HG02798 (cell line): ENCODE measurements around the gene MCF2L.

ENCODE experiments used
- ATAC-seq: cut with Tn5 transposase; IDR thresholded peaks from one replicate; pipeline ENCODE4 v1.9.1; 2021; ENCODE audit warnings: mild to moderate bottlenecking; ENCODE audit not compliant: unreplicated experiment, poor library complexity

The MCF2L gene

DNA sequence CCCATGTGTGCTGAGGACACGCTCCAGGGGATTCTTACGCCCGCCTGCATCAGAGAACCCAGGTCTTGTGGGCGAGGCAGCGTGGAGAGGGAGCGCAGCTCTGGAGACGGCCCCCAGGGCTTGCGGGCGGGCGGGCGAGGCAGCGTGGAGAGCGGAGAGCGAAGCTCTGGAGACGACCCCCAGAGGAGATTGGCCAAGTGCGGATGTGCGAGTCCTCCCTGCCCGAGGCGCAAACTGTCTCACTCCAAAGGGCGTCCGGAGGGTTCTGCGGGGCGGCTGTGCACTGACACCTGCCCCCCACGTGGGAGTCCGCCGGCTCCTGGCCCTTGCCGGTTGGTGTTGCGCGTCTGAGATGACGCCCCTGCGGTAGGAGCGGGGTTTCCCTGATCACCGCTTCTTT, 39.8 kb downstream of the MCF2L start:
- no peak for ATAC-seq

DNA sequence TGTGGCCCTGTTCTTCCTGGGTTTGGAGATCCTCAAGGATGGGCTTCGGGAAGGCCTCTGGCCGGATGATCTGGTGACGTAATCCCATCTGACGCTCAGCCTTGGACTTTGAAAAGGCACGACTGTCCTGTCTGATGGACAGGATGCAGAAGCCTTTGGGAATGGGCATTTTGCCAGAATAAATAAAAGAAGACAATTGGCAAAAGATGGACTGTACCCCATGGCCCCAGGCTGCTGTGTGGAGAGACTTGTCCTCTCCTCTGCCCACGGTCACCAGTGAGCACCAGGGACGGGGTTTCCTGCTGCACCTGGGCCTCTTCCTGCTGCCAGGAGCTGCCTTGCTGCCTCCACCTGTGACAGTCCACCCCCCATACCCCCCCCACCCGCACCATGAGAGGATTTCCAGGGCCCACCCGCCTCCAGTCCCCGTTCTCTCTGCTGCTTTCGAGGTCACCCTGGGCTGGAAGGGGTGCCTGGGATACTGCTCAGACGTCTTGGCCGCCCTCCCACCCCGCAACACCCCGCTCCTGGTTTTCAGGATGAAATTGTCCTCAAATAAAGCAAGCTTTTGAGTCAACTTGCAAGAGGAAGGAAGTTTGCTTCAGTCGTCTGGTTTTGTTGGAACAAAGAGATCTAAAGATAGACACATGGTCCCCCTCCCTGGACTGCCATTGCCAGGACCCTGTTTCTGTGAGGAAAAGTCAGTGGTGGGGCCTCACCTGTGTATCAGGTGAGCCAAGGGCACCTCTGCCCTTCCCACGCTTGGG, 40.9 kb downstream of the MCF2L start:
- ATAC-seq: no peak

GRCh38 chr13:113010510-113010865, 41.5 kb downstream of the MCF2L start:
- no peak for ATAC-seq

- no peak for ATAC-seq
Observed at GRCh38 chr13:113013303-113013702, 44.3 kb downstream of the MCF2L start.

GRCh38 chr13:113013878-113014751, 45.1 kb downstream of the MCF2L start:
- no peak for ATAC-seq

GRCh38 chr13:113014752-113015745, 46.0 kb downstream of the MCF2L start:
- ATAC-seq: no peak

DNA sequence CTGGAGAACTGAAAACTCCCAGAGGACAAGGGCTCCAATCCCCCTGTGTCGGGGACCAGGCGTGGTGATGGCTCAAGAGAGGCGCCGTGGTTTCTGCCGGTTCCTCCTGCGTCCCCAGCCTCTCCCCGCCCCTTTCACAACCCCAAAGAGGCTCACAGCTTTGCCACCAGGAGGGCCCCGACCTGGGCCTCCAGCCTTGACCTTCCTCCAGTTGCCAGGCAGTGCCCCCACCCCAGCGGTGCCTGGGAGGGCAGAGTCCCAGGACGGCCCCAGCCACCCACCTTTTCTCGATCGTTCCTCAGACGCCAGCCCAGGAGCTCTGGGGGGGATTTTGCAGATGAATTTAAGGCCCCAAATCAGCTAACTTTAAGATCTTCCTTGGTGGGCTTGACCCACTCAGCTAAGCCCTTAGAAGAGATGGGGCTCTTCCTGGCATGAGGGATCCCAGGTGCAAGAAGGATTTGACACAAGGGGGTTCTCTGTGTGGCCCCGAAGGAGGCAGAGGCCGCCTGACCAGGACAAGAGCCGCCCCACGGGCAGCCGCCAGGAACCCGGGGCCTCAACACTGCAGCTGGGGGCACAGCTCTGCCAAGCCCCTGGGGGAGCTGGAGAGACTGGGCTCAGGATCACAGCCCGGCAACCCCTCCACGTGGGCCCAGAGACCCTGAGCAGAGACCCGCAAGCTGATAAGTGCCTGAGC, 47.0 kb downstream of the MCF2L start:
- ATAC-seq: no peak

- no peak for ATAC-seq
Observed at GRCh38 chr13:113016526-113017295, 47.7 kb downstream of the MCF2L start.

- no peak for ATAC-seq
Observed at GRCh38 chr13:113017506-113018215, 48.6 kb downstream of the MCF2L start.

DNA sequence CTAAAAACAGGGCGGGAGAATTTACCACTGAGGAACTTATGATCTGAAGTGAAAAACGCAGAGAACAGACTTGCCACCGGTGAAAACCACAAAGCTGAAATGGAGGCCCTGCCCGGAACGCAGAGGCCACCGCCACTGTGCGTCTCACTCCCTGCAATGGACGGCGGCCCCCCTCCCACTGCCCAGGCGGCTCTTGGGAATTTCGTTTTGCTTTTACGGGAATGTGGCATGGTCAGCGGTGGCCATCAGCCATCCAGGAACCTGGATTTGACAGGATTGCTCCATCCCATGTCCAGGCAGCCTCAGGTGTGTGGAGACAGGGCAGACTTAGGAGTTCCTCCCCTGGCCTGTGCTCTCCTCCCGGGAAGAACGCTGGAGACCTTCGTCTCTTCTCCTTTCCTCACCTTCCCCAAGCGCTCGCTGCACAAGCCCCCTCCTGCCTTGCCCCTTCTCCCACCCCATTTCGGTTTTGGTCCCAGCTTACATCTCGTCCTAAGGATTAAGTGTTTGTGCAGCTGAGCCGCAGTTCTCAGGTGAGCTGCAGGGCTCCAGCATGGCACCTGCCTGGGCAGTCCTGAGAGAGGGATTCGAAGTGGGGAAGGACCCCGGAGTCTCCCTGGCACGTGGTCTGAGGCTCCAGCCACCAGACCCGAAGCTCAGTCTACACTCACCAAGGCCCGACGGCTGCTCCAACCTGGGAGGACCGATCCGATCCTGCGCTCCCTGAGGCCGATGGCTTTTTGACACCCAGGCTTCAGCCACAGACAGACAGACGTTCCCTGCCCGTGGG, 49.9 kb downstream of the MCF2L start:
- no peak for ATAC-seq

DNA sequence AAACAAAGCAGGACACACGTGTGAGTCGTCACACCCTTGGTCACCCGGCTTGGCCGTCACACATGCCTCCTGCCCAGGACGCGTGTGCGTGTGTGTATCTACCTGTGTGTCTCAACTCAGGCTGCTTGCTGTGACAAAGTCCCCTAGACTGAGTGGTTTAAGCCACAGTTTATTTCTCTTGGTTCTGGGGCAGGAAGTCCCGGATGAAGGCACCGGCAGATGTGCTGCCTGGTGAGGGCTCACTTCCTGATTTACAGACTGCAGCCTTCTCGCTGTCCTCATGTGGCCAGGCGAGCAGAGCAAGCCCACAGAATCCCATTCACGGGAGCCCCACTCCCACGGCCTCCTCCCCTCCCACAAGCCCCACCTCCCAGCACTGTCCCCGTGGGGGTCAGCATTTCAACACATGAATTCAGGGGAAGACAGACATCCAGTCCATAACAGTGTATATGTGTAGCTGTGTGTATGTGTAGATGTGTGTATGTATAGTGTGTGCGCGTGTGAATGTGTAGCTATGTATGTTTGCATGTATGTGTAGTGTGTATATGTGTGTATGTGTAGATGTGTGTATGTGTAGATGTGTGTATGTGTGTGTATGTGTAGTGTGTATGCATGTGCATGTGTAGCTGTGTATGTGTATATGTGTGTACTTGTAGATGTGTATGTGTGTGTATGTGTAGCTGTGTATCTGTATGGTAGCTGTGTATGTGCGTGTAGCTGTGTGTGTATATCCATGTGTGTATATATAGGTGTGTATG, 51.5 kb downstream of the MCF2L start:
- no peak for ATAC-seq

- ATAC-seq: no peak
Observed at GRCh38 chr13:113021391-113021790, 52.4 kb downstream of the MCF2L start.

GRCh38 chr13:113021811-113022210, 52.8 kb downstream of the MCF2L start:
- ATAC-seq: no peak

- ATAC-seq: no peak
Observed at GRCh38 chr13:113022391-113022744, 53.4 kb downstream of the MCF2L start.

- ATAC-seq: no peak
Observed at GRCh38 chr13:113022745-113023574, 53.9 kb downstream of the MCF2L start.

DNA sequence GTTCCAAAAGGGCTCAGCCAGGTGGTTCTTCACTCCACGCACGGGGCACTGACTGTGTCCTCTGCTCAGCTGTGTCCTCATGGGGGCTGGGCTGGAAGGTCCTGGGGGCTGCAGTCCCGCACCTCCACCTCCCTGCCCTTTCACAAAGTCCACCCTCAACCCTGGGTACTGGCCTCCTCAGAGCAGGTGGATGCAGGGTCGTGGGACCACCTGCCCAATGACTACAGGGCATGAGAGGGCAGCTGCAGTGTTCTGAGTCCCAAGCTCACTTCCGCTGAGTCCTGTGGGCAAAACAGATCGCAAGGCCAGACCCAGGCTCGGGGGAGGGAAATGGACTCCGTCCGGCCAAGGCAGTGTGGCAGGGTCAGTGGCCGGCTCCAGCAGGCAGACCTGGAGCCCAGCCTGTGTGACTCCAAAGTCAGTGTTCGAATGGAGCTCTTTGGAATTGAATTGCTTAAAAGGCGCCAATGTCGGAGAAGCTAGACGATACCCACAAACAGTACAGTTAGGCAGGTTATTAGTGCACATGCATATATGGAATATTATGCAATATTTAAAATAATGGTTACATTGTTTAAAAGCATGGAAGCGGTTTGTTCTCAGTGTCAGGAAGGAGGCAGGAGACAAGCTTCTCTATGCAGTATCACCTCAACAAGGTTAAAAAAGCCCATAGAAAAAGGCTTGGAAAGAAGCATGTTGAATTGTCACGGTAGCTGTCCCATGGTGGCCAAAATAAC, 54.8 kb downstream of the MCF2L start:
- ATAC-seq: no peak
